Retina (tissue), 1 donor: ENCODE results near the gene MAD1L1.
"Not testable (repeated sequence)": the region's sequence is repeated elsewhere in the genome, so short reads cannot be mapped to it uniquely, and the experiment has no call there.

Experiments used
- DNase-seq: peaks from one replicate; pipeline ENCODE4 v3.0.0-alpha.2; 2016

MAD1L1 gene

DNA sequence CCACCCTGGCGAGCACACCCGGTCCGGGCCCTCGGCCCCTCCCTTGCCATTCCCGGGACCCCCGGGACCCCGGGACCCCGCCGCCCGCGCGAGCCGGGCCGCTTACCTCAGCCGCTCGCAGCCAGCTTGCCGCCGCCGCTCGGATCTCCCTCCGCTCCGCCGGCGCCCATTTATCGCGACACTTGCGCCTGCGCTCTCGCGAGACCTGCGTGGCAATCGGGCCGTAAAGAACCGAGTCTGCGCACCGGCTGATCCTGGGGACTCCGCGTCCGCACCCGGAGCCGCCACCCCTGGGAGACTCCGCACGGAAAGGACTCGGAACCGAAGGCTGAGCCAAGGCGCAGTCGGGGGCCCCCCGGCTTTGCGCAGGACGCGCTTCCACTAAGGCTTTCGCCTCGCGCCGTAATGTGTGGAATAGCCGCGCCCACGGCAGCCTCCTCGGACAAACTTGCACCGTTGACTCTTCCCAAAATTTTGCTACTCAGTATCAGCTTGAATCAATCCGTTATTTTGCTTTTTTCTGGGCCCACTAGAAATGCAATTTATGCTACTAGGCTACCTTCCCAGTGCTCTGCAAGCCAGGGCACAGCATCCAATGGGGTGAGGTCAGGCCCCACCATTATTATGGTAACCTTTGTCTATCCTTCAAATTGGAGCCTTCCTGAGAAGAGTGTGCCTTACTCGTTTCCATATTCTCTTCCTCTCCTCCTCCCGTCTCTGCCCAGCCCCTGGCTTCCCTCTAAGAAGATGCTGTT is at the start of gene MAD1L1:
Gene MAD1L1, minus strand, starts transcription at position 180 of the 755 bp plus-strand sequence. CDS start 2,812 bp downstream, outside the sequence.
- DNase-seq: peak; percentile 97

DNA sequence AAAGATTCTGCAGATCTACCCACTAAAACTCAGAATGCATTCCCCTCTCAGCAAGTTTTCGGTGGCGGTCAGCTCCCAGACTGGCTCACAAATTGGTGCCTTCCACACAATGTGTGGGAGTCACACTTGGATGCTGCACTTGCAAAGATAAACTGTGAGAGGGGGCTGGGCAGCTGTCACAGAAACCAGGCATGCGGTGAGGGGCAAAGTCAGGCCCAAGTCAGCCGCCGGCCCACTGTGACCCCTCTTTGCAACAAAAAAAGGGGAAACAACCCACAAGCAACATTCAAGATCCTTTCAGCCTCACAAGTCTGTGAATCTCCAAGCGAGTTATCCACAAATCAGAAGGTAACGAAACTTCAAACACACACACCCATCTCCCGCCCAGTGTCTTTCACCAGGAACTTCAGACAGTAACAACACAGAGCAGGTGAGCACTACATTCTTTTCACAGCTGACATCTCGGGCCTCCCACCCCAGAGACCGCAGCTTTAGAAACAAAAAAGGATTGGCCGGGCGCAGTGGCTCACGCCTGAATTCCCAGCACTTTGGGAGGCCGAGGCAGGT is 49.5 kb upstream of the MAD1L1 start:
- no peak for DNase-seq

DNA sequence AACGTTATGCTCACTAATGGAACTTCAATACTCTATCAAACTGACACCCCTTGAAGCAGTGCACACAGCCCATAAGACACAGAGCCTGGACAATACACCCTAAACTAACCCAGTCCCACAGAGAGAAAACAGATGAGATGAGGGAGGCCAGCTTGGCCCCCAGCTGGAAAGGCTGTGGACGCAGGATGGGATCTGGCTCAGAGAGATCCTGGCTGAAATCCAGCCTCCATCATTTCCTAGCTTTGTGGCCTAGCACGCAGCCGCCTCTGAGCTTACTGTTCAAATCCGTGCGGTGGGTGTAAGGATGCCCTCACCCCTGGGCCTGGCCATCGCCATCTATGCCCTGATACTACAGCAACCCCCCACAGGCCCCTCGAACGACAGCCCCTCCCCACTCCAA is 48.8 kb upstream of the MAD1L1 start:
- no peak for DNase-seq

DNA sequence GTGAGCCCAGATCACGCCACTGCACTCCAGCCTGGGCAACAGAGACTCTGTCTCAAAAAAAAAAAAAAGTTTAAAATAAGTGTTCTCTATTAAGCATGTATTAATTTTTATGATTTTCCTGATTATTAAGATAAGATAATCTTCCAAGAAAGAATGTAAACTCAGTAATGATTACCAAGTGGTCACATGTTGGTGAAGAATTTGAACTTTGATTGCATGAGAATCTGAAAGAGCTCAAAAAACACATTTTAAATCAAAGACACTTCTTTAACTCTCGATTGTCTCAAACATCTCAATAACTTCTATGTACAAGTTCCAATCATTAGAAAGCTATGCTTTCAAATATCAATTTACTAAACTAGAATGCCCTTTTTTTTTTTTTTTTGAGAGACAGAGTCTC is 47.7 kb upstream of the MAD1L1 start:
- DNase-seq: no peak

DNA sequence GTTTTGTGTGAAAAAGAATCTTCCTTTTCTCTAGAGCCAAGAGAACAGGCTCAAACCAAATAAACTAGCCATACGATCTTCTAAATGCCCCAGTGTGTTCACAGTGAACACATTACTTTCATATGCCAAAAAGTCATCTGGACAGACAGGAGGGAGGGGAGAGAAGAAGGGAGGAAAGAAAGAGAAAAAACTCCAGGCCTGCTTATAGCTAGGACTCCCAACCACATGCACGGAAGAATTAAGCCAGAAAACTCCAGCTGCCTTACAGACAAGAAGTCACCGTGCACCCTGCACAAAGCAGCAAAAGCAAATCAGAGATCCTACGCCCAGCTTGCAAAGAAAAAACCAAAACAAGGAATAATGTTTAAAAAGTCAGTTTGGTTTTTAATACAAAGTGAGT is 47.2 kb upstream of the MAD1L1 start:
- DNase-seq: no peak

DNA sequence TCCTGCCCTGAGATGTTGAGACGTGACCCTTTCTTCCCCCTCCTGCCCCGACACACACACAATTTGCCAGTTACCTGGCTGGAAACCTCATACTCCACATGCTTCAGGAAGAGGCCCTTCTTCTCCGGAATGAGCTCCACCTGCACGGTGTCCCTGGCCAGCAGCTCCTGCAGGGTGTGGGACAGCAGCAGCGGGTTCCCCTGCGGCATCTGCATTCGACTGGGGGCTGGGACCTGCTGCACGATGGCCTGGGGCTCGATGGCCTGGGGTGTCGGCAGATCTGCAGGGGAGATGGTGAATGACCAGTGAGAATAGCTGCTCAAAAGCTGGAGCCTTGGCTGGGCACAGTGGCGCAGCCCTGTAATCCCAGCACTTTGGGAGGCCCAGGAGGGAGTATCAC is 45.3 kb upstream of the MAD1L1 start:
- DNase-seq: no peak

DNA sequence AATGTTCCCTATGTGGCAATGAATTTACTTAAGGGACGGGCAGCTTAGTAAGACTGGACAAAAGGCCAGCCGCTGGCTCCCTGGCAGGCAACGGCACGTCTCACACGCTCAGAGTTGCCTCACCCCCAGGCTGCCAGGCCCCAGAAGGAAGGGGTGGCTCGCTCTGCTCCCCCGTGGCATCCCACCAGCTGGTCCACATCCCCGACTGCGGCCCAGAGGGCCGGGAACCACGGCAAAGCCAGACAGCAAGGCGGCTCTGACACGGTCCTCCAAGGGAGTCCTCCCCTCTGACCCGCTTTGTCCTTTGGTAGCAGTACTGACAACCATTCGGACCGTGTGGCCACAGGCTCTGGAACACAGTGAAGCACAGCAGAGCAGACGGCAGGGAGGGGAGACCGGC is 43.4 kb upstream of the MAD1L1 start:
- no peak for DNase-seq

DNA sequence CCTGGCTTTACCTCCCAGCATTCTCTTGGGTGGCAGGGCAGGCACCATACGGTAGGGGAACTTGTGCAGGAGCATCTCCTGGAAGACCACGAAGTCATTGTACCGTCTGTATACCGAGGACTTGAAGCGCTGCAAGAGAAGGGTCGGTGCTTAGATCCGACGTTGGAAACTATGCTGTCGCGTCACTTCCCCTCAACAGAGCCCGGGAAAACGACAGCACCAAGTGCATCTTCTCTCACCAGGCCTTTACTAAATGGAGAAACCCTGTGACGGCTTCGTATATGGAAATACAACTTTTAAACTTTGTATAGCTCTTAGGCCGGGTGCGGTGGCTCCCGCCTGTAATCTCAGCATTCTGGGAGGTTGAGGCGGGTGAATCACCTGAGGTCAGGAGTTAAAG is 42.4 kb upstream of the MAD1L1 start:
- no peak for DNase-seq

DNA sequence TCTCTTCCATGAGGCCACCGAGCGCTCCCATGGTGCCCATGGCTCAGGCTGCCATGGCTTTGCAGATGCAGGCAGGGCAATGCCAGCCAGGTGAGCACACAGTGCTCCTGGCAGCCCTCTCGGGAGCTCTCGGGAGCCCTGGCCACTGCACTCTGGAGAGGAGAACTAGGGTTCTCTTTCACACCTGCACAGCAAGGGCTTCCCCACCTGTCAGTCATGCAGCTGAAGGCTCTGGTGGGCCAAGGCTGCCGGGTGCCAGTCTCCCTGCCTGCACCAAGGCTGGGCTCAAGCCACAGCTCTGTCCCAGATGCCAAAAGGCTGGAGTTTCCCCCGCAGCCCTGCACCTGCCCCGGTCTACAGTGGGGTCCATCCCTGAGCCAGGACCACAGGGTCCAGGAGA is 41.9 kb upstream of the MAD1L1 start:
- DNase-seq: no peak

DNA sequence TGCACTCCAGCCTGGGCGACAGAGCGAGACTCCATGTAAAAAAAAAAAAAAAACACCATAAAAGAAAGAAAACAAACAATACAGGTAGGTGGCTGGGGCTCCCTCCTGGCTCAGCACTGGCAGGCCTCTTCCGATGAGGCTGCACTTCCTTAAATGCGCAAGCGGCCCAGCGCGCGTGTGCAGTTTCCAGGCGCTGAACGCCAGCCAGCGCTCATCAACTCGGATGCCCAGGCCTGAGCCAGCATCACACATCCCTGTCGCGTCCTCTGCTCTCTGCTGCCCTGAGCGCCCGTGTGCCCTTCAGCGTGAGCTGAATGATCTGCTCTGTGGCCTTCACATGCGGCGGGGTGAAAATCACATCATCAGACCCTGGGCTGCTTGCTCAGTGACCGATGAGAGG is 41.1 kb upstream of the MAD1L1 start:
- no peak for DNase-seq

DNA sequence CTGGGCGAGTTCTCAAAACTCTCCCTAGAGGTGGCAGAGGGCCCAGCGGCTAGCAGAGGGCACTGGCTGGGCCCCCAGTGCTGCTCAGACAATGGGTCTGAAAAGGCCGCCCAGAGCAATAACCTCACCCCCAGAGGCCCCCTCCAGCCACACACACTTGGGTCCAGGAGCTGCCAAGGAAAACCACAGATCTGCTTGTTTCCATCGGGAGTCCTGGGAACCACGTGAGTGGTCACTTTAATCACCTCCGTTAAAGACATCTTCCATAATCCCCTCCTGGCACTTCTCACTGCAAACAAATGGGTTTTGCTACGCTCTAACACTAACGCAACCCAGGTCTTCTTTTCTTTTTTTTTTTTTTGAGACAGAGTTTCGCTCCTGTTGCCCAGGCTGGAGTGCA is 39.3 kb upstream of the MAD1L1 start:
- no peak for DNase-seq

DNA sequence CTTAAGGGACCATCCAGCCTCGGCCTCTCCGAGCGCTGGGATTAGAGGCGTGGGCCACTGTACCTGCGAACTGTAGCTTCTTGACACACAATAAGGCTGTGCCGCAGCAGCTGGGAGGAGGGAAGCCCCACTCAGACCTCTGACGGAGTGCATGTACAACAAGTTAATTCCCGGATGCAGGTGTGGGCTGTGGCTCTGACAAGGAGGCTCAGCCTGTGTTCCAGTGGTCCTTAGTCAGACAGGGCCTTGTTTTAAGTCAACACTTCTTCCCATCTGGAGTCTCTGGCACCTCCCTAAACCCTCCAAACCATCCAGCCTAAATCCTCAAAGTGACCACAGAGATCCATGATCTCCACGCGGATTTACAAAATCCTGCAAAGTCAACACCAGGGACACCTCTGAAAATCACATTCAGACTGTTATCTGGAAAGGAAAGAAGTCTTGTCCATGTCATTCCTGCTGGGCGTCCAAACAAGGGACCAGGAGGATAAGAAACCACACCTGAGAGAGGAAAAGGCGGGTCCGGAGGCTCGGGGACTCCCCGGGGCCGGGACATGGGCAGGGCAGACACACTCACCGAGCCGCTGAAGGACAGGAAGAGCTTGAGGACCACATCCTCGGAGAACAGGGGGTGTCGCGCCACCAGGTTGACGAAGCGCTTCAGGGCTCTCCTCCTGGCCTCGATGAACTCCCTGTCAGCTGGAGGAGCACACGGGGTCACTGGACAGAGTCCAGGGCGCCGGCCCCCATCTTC is 38.7 kb upstream of the MAD1L1 start:
- no peak for DNase-seq

DNA sequence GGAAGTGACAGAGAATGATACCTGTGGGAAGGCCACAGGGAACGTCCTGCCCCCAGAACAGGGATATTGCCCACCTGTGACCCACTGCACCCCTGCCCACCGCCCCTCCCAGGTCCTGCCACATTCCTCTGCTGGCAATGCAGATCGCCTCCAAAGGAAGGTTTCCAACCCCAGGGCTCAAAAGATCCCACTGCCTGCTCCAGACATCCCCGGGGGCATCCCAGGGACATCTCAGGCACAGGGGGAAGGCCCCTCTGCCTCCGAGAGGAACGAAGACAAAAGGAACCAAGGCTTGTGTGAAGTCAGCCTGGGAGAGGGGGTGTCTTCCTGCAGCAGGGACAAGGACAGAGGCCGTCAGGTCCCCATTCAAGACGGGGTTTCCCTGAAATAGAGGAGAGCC is 37.8 kb upstream of the MAD1L1 start:
- no peak for DNase-seq

DNA sequence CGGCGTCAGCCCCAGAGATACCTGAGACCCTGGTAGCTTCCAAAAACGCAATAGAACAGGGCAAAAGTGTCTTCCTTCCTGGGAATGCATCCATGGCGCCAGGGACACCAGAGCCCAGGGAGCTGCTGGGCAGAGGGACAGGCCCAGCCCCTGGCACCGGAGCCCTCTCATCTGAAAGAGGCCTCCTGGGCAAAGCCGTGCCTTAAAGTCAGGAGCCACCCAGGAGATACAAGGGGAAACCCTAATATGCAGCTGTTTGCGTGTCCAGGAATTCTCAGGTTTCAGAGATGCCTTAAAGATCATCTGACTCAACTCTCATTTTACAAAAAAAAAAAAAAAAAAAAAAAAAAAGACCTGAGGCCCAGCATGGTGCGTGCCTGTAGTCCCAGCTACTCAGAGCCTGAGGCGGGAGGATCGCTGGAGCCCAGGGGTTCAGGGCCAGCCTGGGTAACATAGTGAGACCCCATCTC is 37.3 kb upstream of the MAD1L1 start:
- DNase-seq: no peak

DNA sequence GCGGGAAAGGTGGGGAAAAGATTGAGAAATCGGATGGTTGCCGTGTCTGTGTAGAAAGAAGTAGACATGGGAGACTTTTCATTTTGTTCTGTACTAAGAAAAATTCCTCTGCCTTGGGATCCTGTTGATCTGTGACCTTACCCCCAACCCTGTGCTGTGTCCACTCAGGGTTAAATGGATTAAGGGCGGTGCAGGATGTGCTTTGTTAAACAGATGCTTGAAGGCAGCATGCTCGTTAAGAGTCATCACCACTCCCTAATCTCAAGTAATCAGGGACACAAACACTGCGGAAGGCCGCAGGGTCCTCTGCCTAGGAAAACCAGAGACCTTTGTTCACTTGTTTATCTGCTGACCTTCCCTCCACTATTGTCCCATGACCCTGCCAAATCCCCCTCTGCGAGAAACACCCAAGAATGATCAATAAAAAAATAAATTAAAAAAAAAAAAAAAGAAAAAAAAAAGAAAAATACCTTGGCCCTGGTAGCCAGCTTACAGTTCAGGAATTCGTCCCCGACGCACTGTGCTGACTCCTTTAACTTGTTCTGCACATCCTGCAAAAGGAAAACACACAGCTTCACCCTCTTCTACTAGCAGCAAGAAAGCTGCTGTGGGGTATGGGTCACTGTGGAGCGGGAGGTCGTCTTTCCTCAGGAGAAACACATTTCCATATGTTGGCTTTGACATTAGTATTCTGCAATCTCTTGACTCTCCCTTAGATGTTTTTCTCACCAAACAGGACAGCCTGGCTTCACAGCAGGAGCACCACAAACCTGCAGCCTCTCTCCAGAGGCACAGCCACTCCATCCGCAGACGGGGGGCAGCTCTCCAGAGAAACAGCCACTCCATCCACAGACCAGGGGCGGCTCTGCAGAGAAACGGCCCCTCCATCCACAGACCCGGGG is 36.6 kb upstream of the MAD1L1 start:
- DNase-seq: not testable (repeated sequence)

DNA sequence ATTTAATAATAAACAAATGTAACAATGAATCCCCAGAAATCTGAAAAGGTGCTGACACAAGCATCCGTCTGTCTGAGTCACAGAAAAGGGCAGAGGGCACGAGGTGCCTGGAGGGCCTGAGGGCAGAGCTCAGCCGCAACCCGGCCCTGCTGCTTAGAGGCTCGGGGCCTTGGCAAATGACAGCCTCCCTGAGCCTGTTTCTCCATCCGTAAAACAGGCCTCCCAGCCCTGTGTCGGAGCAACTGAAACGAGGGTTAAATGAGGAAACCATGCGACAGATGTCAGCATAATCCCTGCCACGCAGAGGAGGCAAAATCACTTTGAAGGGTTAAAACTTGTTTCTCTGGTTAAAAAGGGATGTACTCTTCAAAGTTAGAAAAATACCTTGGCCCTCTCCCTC is 34.2 kb upstream of the MAD1L1 start:
- DNase-seq: no peak

DNA sequence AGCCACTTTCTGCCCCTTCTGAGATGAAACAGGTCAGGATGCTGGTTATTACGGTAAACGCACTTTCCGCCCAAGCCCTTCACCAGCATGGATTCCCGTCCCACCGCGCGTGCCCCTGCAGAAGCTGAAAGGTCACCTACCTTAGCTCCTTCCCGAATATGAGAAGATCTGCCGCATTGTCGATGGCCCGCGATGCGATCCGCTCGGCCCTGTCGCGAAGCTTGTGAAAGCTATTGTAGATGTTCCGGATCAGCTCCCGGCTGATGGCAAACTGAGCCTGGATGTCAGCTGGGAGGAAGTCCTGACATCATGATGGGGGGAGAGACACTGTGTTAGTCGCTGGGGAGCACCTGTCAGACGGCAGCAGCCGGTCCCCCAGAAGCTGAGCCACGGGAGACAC is 31.4 kb upstream of the MAD1L1 start:
- no peak for DNase-seq

DNA sequence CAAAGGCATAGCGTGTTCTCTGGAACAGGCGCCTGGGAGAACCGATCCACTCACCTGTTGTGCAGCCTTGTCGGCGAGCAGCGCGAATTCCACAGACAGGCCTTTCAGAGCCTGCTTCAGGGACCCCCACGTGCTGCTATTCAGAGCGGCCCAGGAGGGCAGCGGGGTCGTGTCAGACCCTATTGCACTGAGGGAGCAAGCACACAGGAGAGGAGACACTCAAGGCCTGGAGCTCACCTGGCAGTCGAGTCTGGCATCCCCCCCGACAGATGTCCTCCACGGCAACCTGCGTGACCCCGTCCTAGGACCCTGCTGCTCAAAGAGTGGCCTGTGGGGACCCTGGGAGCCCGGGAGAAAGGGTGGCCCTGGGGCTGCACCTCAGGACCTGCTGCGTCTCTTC is 30.4 kb upstream of the MAD1L1 start:
- DNase-seq: no peak

DNA sequence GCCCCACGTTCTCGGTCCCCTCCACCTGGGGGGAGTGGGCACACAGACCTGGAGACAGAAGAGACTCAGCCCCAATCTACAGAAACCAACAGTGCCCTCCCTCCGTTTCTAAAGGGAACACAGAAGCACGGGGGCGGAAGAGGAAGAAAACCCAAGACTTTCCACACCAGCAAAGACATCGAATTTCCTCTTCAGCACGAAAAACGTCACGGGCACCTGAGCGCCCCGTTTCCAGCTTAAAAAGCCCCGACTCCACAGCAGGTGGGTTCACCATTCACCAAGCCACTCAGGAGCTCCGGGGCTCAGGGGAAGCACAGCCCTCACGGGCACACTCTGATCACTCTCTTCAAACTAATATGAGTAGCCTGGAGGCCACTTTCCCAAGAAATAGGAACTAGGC is 28.9 kb upstream of the MAD1L1 start:
- no peak for DNase-seq

DNA sequence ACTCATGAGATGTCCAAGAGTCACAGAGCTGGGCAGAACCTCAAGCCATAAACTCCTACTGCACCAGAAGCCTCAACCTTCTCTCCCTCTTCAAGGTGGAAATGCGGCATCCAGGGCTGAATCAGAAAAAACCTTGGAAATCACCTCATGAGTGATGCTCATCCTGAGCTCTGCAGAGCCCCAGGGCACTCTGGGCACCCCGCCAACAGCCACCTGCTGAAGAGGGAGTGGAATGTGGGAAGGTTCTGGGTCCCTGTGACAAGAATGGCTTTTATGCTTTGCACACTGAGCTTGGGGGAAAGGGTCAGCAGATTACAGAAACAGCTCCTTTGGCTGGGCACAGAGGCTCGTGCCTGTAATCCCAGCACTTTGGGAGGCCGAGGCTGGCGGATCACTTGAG is 28.1 kb upstream of the MAD1L1 start:
- DNase-seq: no peak

DNA sequence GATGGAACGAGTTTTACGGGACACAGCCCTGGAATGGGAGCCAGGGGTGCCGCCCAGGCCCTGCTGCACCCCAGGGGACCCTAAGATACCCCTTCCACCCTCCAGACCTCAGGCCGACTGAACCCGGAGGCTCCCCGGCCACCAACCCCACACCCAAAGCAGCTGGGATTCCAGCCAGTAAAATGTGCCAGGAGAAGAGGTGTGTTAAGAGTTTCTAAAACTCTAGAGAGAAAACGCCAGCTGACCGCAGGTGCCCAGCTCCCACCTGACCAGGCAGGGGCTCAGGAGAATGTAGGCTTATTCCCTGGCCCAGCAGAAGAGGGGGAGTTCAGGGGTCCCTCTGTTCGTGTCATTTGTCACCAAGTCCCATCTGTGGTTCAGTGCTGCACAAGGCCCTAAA is 26.7 kb upstream of the MAD1L1 start:
- no peak for DNase-seq

DNA sequence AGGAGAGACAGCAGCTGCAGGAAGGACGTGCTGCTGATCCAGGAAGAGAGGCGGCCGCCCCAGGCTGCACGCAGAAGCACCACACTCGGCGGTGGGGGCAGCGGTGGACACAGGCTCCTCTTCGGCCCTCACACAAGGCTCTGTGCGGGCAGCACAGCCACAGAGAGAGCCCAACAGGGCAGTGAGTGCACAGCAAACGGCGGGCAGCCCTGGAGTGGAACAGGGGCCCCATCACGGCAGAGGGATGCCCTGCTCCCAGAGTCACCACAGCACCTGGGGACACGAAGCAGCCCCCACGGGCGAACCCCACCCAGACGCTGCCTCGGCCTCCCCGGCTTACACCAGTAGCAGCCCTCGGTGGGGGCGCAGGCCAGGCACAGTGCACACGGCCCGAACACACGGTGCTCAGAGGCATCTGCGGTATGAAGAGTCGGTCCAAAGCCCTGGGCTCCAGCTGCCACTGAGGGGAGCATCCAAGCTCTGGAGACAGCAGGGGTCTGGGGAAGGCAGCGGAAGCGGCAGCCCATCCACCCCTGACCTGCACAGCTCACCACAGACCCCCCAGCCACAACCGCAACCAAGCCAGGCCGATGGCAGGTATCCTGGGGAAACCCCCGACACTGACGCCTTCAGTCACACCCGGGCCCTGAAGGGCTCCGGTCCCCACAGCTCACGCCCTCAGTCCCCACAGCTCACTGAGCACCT is 26.1 kb upstream of the MAD1L1 start:
- no peak for DNase-seq
